Neuron (in vitro differentiated cells): ENCODE results near the gene SMARCD1.

ENCODE experiments used
- H2AFZ ChIP-seq: one replicate; pipeline ENCODE4 v1.6.1; 2013; ENCODE audit warnings: low read depth, mild to moderate bottlenecking, inconsistent platforms, low read length, moderate library complexity
- H3K27me3 ChIP-seq: one replicate; pipeline ENCODE4 v1.6.1; 2013; ENCODE audit warnings: low read length; ENCODE audit not compliant: insufficient read depth
- H3K36me3 ChIP-seq: one replicate; pipeline ENCODE4 v1.6.1; 2013; ENCODE audit warnings: low read length; ENCODE audit not compliant: insufficient read depth
- H3K4me1 ChIP-seq: one replicate; pipeline ENCODE4 v1.6.1; 2013; ENCODE audit warnings: low read length; ENCODE audit not compliant: insufficient read depth
- H3K4me3 ChIP-seq: 2 replicates; pipeline ENCODE4 v1.5.1; 2013; ENCODE audit warnings: mild to moderate bottlenecking, low read length, moderate library complexity
- H3K9me3 ChIP-seq: one replicate; pipeline ENCODE4 v1.6.1; 2013; ENCODE audit warnings: low read length

SMARCD1 gene

DNA sequence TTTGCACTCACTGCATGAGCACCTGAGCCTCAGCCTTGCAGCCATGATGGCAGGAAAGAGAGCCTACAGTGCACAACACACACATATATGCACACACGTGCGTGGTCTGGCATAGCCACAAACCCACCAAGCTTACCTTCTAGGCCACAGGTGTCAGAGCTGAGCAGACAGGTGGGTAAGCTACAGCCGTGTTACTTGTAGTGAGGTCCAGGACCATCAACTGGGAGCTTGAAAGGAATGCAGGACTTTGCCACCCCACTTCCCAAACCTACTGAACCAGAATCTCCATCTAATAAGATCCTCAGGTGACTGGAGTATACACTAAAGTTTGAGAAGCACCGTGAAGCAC, 25.0 kb upstream of the SMARCD1 start:
- Histone ChIP-seq H2AFZ (no peak overlapping the region), H3K9me3 (no peaks in the 10 kb centered on the region), H3K27me3 (no peaks in the 10 kb centered on the region), H3K4me1 (peaks cover 11% of the 10 kb centered on the region), H3K36me3 (peaks cover 6% of the 10 kb centered on the region), H3K4me3 (no peak overlapping the region)

DNA sequence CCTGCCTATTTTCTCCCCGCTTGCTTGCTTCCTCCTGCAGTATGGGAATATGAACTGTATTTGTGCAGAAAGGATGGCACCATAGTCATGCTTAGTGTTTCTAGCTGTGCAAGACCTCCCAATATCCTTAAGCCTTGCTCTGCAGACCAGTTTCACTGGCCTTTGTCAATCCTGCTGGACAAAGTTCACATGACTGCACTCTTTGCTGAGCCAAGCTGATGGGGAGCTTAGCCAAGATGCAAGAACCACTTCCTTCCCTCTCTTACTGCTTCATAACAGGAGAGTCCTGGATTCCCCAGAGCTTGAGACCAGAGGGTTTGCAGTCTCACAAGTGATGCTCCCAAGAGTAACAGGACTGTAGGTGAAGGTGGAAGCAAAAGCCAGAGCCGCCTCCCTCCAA, 24.0 kb upstream of the SMARCD1 start:
- Histone ChIP-seq H3K36me3 (peaks cover 6% of the 10 kb centered on the region), H3K4me3 (no peak overlapping the region), H3K27me3 (no peaks in the 10 kb centered on the region), H2AFZ (no peak overlapping the region), H3K4me1 (peaks cover 11% of the 10 kb centered on the region), H3K9me3 (no peaks in the 10 kb centered on the region)

DNA sequence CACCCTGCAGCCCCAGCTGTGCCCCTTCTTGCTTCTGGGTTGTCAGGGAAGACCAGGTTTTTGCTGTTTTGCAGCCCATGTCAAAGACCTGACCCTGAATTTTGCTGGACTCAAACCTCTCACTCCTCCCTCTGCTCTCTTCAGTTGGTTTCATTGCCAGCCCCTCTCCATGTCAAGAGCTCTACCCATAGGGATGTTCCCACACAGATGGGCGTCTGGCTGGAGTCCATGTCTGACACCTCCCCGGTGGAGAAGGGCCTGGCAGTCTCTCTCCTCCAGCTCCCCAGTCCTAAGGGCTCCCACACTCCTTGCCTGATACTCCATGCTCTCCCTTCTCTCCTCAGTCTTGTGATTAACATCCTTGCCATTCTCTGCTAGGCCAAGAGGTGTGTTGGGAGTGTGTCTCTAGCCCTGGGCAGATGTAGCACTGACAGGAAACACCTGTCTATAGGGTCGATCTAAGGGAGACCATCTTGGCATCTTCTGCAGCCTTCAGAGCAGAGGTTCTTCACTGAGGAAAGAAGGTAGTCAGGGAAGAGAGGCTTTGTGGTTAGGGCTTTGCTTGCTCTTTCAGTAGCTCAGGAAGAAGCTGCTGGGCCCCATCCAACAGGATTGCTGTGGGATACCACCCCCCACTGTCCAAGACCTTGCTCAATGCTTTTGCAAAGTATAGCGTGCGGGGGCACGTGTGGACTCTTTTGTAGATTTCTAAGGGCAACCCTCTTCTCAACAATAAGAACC, 23.0 kb upstream of the SMARCD1 start:
- Histone ChIP-seq H3K4me1 (peaks cover 12% of the 10 kb centered on the region), H2AFZ (no peak overlapping the region), H3K4me3 (no peak overlapping the region), H3K9me3 (no peaks in the 10 kb centered on the region), H3K36me3 (peaks cover 6% of the 10 kb centered on the region), H3K27me3 (no peaks in the 10 kb centered on the region)

DNA sequence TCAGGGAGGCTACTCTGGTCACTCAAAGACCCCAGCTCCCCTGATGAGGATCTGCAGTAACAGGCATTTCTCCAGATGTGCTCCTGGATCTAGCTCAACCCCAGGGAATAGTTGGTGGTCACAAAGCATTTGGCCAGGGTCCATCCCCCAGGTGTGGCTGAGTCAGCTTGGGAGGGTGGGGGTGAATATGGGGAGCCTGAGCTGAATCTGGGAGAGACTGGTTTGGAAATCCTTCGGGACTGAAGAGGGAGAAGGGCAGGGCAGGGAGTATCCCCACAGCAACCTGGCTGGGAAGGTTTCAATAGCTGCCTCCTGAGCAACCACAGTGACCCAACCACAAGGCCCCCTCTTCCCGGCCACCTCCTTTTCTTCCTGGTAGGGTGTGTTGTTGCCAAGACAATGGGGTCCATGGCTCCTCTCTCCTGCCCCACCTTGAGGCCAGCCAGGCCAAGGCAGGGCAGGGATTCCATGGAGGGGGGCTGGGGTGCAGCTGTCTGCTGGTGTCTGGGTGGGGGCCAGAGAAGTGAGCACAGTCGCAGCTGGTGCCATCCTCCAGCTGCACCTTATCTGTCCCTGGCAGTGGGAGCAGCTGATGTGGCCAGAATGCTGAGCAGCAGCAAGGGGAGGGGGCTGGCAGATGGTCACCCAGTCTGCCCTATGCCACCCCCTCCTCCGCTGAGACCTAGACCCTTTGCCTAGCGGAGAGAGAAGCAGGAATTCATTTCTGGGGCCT, 22.2 kb upstream of the SMARCD1 start:
- H3K4me1 ChIP-seq = peaks cover 11% of the 10 kb centered on the region
- no peaks in the 10 kb centered on the region for H3K9me3 ChIP-seq
- H3K4me3 ChIP-seq = no peak overlapping the region
- peaks cover 6% of the 10 kb centered on the region for H3K36me3 ChIP-seq
- H3K27me3 ChIP-seq = no peaks in the 10 kb centered on the region
- no peak overlapping the region for H2AFZ ChIP-seq

DNA sequence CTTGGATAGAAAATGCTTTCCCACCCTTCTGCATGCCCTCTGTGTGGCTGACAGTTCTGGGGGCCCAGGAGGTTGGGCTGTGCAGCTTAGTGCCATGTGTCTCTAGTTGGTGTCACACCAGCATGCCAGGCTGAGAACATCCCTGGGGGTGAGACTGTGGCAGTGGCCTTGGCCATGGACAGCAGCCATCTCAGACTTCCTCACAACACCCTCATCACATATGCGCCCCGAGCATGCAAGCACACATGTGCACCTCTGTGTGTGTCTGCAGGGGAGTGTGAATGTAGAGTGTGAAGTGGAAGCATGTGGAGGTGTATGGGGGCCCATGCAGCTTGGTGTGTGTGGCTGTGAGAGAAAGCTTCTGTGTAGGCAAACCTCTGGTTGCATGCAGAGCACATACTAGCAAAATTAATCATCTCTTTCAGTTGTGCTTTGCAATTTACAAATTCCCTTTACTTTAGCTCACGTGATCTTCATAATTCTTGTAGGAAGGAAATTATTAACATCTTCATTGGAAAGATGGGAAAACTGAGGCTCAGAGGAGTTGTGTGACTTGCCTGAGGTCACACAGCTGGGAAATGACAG, 19.3 kb upstream of the SMARCD1 start:
- no peaks in the 10 kb centered on the region for H3K9me3 ChIP-seq
- H2AFZ ChIP-seq = no peak overlapping the region
- no peaks in the 10 kb centered on the region for H3K36me3 ChIP-seq
- no peak overlapping the region for H3K4me3 ChIP-seq
- H3K4me1 ChIP-seq = peaks cover 8% of the 10 kb centered on the region
- H3K27me3 ChIP-seq = no peaks in the 10 kb centered on the region

DNA sequence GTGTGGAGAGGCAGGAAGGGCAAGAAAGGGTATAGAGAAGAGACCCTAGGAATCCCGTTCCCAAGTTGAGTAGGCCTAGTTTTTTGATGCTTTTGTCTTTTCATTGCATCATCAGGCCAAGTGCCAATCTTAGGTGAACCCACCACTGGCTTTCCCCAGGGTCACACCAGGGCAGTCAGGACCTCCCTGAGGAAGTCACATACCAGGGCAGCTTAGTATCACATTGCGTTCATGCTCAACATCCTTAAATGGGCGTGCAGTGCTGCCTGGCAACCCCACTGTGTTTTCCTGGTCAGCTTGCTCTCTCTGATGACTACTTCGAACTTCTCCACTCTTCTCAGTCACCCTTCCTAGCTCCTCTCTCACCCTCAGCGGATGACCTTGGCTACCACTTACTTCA, 18.7 kb upstream of the SMARCD1 start:
- Histone ChIP-seq H3K4me3 (no peak overlapping the region), H2AFZ (no peak overlapping the region), H3K27me3 (no peaks in the 10 kb centered on the region), H3K9me3 (no peaks in the 10 kb centered on the region), H3K4me1 (peaks cover 8% of the 10 kb centered on the region), H3K36me3 (no peaks in the 10 kb centered on the region)

DNA sequence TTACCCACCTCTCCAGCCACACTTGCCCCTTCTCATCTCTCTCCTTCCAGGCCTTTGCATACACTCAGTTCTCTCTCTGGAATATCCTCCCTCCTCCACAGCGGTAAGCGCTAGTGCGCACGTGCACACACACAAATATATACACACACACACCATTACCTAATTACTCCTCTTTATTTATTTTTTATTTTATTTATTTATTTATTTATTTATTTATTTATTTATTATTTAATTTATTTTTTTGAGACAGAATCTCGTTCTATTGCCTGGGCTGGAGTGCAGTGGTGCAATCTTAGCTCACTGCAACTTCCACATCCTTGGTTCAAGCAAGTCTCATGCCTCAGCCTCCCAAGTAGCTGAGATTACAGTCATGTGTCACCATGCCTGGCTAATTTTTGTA, 16.1 kb upstream of the SMARCD1 start:
- H3K36me3 ChIP-seq = no peaks in the 10 kb centered on the region

DNA sequence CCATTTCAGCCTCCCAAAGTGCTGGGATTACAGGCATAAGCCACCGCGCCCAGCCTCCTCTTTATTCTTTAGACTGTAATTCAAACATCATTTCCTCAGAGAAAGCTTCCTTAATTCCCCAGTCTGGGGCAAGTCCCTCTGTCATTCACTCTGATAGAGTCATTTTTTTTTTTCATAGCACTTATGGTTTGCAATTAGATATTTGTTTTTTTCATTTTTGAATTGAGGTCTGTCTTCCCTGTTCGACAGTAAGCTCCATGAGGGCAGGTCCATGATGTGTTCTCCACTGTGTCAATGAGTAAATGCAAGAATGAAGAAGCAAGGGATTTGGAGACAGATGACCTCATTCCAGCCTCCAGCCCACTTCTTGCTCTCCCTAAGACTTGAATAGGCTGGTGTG, 15.6 kb upstream of the SMARCD1 start:
- no peaks in the 10 kb centered on the region for H3K9me3 ChIP-seq

More for the DNA sequence above, 16.1 kb upstream of the SMARCD1 start:
- Histone ChIP-seq H3K4me1 (peaks cover 17% of the 10 kb centered on the region), H3K27me3 (no peaks in the 10 kb centered on the region), H2AFZ (no peak overlapping the region), H3K9me3 (no peaks in the 10 kb centered on the region), H3K4me3 (no peak overlapping the region)

DNA sequence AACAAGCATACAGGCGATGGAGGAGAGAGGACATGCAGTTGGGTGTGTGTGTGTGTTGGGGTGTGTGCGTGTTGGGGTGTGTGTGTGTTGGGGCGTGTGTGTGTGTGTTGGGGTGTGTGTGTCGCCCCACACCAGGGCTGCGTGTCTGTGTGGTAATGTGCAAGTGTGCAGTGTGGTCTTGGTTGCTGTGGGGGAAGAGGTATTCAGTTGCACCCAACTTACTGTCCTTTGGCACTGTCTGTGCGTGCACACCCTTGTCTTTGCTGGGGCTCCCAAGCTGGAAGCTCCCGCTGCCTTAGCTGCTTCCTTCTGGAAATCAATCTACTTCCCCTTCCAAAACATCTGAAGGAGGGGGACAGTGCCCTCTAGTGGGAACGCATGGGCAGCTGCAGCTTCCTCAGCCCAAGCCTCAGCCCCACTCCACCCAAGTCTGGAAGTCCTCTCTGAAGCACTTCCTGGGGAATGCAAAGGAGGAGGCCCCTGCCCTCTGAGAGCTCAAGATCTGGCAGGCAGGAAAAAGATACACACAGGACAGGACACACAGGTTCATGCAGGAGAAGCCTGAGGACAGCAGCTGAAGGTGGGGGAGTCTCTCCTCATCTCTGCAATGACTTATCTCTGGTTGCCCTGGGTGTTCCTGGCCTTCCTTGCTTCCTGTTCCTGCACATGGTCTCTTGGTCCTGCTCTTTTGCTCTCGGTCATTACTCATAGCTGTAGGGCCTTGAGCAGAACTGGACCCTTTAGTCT, 14.7 kb upstream of the SMARCD1 start:
- H3K27me3 ChIP-seq = no peaks in the 10 kb centered on the region
- no peaks in the 10 kb centered on the region for H3K36me3 ChIP-seq
- H3K4me3 ChIP-seq = no peak overlapping the region
- no peaks in the 10 kb centered on the region for H3K9me3 ChIP-seq
- H2AFZ ChIP-seq = no peak overlapping the region
- H3K4me1 ChIP-seq = peaks cover 19% of the 10 kb centered on the region

More for the DNA sequence above, 15.6 kb upstream of the SMARCD1 start:
- Histone ChIP-seq H3K27me3 (no peaks in the 10 kb centered on the region), H3K4me1 (peaks cover 17% of the 10 kb centered on the region), H3K36me3 (no peaks in the 10 kb centered on the region), H3K4me3 (no peak overlapping the region), H2AFZ (no peak overlapping the region)

DNA sequence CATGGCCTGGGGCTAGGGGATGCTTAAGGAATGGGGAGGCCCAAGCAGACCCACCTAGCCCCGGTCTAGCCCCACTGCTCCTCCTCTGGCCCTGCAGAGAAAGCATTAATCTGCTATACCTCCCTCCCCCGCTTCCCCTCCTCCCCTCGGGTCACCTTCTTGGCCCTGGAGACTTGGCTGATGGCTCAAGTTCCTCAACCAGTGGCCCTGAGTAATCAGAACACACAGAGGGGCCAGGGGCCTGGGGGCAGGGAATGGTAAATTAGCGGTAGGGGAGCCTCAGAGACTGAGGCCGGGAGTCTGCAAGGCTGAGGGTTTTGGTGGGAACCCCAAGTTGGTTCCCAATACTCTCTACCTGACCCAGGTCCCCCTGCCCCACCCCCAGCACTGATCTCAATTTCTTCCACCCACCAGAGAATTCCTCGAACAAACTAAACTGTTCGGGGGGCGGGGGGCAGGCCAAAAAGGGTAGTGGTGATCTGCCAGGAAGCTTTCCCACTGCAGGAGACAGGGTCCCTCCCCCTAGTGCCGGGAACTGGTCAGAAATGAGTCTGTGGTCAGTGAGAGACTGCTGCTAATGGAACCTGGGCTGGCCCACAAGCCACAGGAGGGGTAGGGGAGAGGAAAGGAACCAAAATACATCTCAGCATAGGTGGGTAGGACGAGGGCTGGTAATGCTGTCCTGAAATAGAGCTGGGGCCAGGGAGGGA, 12.8 kb upstream of the SMARCD1 start:
- Histone ChIP-seq H3K36me3 (no peaks in the 10 kb centered on the region), H2AFZ (no peak overlapping the region), H3K4me1 (peaks cover 13% of the 10 kb centered on the region), H3K4me3 (no peak overlapping the region), H3K27me3 (no peaks in the 10 kb centered on the region), H3K9me3 (no peaks in the 10 kb centered on the region)

DNA sequence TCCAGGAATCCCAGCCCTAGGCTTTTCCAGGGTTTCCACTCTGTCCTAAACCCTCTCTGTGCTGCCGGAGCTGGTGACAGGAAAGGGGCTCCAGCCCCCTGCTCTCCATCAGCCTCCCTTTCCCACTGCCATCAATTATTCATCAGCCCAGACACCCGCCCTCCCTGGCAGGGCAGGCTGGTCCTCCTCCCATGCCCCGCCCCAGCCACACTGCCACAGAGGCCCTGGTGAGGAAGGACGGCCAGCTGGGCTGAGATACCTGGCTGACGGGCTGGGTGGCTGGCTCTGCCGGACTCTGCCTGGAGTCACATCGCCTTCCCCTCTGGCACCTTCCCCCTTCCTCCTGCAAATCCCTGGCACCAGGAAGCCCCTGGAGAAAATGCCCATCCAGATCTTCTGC, 11.9 kb upstream of the SMARCD1 start:
- no peak overlapping the region for H2AFZ ChIP-seq
- peaks cover 13% of the 10 kb centered on the region for H3K4me1 ChIP-seq
- no peak overlapping the region for H3K4me3 ChIP-seq
- H3K36me3 ChIP-seq = no peaks in the 10 kb centered on the region
- no peaks in the 10 kb centered on the region for H3K27me3 ChIP-seq
- H3K9me3 ChIP-seq = no peaks in the 10 kb centered on the region

DNA sequence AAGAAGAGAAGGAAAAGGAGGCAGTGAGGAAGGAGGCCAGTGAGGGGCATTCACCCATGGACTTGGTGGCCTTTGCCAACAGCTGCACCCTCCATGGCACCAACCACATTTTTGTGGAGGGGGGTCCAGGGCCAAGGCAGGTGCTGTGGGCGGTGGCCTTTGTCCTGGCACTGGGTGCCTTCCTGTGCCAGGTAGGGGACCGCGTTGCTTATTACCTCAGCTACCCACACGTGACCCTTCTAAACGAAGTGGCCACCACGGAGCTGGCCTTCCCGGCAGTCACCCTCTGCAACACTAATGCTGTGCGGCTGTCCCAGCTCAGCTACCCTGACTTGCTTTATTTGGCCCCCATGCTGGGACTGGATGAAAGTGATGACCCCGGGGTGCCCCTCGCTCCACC, 11.4 kb upstream of the SMARCD1 start:
- Histone ChIP-seq H3K27me3 (no peaks in the 10 kb centered on the region), H3K9me3 (no peaks in the 10 kb centered on the region), H3K36me3 (no peaks in the 10 kb centered on the region), H2AFZ (no peak overlapping the region), H3K4me1 (peaks cover 13% of the 10 kb centered on the region), H3K4me3 (no peak overlapping the region)
